DND-41 (cell line): Measurements from ENCODE around the gene SAMD4A.

Experiments
- ATAC-seq: fragments of 200-7000 bp; cut with Tn5 transposase; 3 replicates; pipeline ENCODE4 v1.9.1; 2021; ENCODE audit warnings: low read depth; ENCODE audit not compliant: insufficient read depth
- DNase-seq: peaks from one replicate; pipeline ENCODE4 v3.0.0-alpha.2; 2020
- H2AFZ ChIP-seq: 2 replicates; pipeline ENCODE4 v1.6.0; 2012; ENCODE audit warnings: low read depth, low read length
- H3K27ac ChIP-seq: 2 replicates; pipeline ENCODE4 v1.5.1; 2012; ENCODE audit warnings: low read length, inconsistent platforms
- H3K27me3 ChIP-seq: fragments of 200-600 bp; sonication (generic); 2 replicates; pipeline ENCODE4 v1.6.0; 2012; ENCODE audit warnings: low read length, mild to moderate bottlenecking, inconsistent platforms; ENCODE audit not compliant: insufficient read depth, poor library complexity
- H3K36me3 ChIP-seq: 2 replicates; pipeline ENCODE4 v1.5.1; 2012; ENCODE audit warnings: low read length, inconsistent platforms; ENCODE audit not compliant: insufficient read depth
- H3K4me1 ChIP-seq: 2 replicates; pipeline ENCODE4 v1.5.1; 2012; ENCODE audit warnings: mild to moderate bottlenecking, low read length; ENCODE audit not compliant: insufficient read depth
- H3K4me2 ChIP-seq: 2 replicates; pipeline ENCODE4 v1.6.0; 2012; ENCODE audit warnings: mild to moderate bottlenecking, moderate library complexity, low read length, inconsistent platforms; ENCODE audit not compliant: insufficient read depth
- H3K4me3 ChIP-seq, 2 experiments: fragments of 200-600 bp in 1 of 2; shearing (Covaris generic) in 1 of 2; 2 replicates each; pipeline ENCODE4 v1.5.1; 2012 to 2016; ENCODE audit warnings: inconsistent platforms in 2 of 2, low read length in 2 of 2, mild to moderate bottlenecking in 2 of 2, low read depth in 1 of 2, moderate library complexity in 1 of 2
- H3K79me2 ChIP-seq: 2 replicates; pipeline ENCODE4 v1.6.0; 2012; ENCODE audit warnings: low read length, inconsistent platforms; ENCODE audit not compliant: insufficient read depth
- H3K9ac ChIP-seq: 2 replicates; pipeline ENCODE4 v1.6.0; 2012; ENCODE audit warnings: low read depth, mild to moderate bottlenecking, inconsistent platforms, low read length, moderate library complexity
- H3K9me3 ChIP-seq: 2 replicates; pipeline ENCODE4 v1.5.1; 2012; ENCODE audit warnings: low read length, moderate library complexity, mild to moderate bottlenecking, inconsistent platforms; ENCODE audit not compliant: insufficient read depth, severe bottlenecking
- H4K20me1 ChIP-seq: 2 replicates; pipeline ENCODE4 v1.6.0; 2012; ENCODE audit warnings: low read length; ENCODE audit not compliant: insufficient read depth
- EZH2 ChIP-seq: IDR thresholded peaks from 3 replicates; pipeline ENCODE4 v1.6.1; 2012; ENCODE audit warnings: borderline replicate concordance, low read depth, mild to moderate bottlenecking, moderate library complexity, low read length, inconsistent platforms; ENCODE audit not compliant: severe bottlenecking
- TF ChIP-seq, protein P1 (sequence below): IDR thresholded peaks from 2 replicates; pipeline ENCODE4 v1.5.1; 2012; ENCODE audit warnings: borderline replicate concordance, low read length, moderate library complexity, mild to moderate bottlenecking; ENCODE audit not compliant: poor library complexity, severe bottlenecking; ENCODE audit errors: extremely low read depth

The SAMD4A gene

DNA sequence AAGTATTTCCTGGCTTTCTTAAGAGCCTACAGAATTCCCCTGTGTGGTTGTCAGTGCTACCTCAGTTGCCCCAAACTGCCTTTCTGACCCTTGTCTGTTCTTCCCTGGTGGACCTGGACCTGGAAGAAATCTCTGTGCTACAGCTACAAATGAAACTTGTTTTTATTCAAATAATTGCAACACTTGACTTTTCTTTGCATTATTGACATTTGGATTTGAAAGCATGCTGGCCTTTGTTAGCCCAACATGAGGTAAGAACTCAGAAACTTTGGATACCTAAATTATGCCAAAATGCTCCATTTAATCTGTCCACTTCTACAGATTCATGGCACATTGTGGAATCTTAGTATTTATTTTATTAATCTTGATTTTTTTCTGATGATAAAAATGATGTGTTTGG is 142.9 kb downstream of the SAMD4A start:
- H4K20me1 ChIP-seq, result no peaks in the 10 kb centered on the region
- TF ChIP-seq, protein P1, sequence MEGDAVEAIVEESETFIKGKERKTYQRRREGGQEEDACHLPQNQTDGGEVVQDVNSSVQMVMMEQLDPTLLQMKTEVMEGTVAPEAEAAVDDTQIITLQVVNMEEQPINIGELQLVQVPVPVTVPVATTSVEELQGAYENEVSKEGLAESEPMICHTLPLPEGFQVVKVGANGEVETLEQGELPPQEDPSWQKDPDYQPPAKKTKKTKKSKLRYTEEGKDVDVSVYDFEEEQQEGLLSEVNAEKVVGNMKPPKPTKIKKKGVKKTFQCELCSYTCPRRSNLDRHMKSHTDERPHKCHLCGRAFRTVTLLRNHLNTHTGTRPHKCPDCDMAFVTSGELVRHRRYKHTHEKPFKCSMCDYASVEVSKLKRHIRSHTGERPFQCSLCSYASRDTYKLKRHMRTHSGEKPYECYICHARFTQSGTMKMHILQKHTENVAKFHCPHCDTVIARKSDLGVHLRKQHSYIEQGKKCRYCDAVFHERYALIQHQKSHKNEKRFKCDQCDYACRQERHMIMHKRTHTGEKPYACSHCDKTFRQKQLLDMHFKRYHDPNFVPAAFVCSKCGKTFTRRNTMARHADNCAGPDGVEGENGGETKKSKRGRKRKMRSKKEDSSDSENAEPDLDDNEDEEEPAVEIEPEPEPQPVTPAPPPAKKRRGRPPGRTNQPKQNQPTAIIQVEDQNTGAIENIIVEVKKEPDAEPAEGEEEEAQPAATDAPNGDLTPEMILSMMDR, result no peak

DNA sequence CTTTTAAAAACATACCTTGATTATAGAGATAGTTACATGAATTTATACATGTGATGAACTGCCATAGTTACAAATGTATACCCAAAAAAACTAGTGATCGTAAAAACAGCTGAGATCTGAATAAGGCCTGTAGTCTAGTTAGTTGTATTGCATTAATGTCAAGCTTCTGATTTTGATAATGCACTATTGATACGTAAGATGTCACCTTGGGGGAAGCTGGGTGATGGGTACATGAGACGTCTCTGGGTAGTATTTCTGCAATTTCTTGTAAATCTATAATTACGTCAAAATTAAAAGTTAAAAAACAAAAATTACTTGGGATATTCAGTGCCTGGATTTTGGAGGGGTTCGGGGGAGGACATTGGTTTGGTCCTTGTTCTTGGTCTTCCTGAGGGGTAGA is 144.4 kb downstream of the SAMD4A start:
- TF ChIP-seq EZH2, result no peak
- ATAC-seq (no peak), DNase-seq (no peak)
- no peaks in the 10 kb centered on the region for H3K4me1 ChIP-seq
- H3K4me3 ChIP-seq, result no peak overlapping the region
- no peaks in the 10 kb centered on the region for H3K9me3 ChIP-seq
- H3K36me3 ChIP-seq, result no peaks in the 10 kb centered on the region
- no peaks in the 10 kb centered on the region for H3K79me2 ChIP-seq
- H2AFZ ChIP-seq, result no peak overlapping the region
- no peak overlapping the region for H3K4me2 ChIP-seq
- peaks cover 13% of the 10 kb centered on the region for H3K27me3 ChIP-seq
- H3K27ac ChIP-seq, result no peak overlapping the region
- H4K20me1 ChIP-seq, result no peaks in the 10 kb centered on the region
- no peak overlapping the region for H3K9ac ChIP-seq

More for the DNA sequence above, 142.9 kb downstream of the SAMD4A start:
- H3K27ac ChIP-seq, result no peak overlapping the region
- ATAC-seq (no peak), DNase-seq (no peak)
- H3K27me3 ChIP-seq, result peaks cover 9% of the 10 kb centered on the region
- H3K4me3 ChIP-seq, result no peak overlapping the region
- no peaks in the 10 kb centered on the region for H3K36me3 ChIP-seq
- no peaks in the 10 kb centered on the region for H3K4me1 ChIP-seq
- H3K9ac ChIP-seq, result no peak overlapping the region
- H3K9me3 ChIP-seq, result no peaks in the 10 kb centered on the region
- no peaks in the 10 kb centered on the region for H3K79me2 ChIP-seq
- no peak overlapping the region for H3K4me2 ChIP-seq
- H2AFZ ChIP-seq, result no peak overlapping the region

DNA sequence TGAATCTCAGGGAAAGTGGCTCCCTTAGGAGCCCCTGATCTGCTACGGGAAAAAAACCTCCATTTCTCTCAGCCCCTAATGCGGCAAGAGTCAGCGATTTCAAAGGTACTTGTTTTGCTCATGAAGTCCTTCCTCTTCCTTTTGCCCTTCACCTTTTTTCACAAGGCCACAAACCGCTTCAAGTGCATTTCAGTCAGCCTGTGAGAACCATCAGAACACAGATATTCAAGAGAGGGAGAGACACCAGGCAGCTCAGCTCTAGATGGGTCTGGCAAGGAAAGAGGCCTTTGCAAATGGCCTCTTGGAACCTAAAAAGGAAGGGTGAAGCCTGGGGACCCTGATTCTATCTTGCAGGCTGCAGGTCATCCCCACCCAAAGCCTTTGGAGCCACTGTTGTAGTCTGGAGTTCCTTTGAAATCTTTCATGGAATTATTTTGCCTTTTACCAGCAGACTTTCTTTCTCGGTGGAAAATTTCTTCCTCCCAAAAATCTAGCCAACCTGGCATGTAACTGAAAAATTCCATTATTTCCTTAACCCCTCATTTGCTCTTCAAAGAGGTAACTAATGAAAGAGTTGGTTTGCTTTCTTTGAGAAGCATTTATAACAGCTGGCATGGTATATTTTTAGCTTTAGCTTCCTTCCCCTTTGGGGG is 145.0 kb downstream of the SAMD4A start:
- Histone ChIP-seq H3K27ac (no peak overlapping the region), H2AFZ (no peak overlapping the region), H3K4me3 (no peak overlapping the region), H3K36me3 (no peaks in the 10 kb centered on the region), H4K20me1 (no peaks in the 10 kb centered on the region), H3K9me3 (no peaks in the 10 kb centered on the region), H3K27me3 (peaks cover 12% of the 10 kb centered on the region), H3K4me1 (no peaks in the 10 kb centered on the region), H3K9ac (no peak overlapping the region), H3K4me2 (no peak overlapping the region), H3K79me2 (no peaks in the 10 kb centered on the region)
- no peak for TF ChIP-seq EZH2
- TF ChIP-seq, protein P1, result no peak
- no peak for DNase-seq
- no peak for ATAC-seq

DNA sequence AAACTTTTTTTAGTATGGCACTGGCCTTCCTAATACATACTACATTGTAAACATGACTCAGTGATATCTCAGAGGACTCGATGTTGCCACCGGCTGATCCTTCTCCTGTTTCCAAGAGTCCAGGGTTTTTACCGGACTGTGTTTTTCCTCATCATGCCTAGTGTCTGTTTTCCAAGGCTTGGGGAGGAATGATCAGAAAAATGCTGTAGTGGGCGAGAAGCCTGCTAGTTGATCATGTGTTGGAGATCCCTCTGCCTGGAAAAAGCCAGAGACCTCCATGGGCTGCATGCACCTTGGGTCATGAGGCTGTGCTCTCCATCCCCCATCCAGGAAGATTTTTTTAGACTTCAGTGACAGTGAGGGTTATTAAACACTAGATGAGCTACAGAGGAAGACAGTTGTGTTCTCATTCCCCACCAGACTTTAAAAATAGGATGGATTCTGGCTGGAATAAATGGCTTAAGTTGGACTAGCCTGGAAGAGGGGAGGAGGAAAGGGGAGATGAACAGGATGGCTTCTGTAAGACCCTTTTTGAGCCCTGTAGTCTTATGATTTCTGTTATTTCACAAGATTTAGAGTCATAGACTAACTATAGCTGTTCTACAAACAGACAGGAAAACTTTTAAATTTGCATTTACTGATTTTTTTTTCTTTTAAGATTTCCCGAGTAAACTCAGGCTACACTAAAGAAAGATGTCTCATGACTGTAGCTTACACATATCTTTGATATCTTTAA is 145.7 kb downstream of the SAMD4A start:
- Histone ChIP-seq H4K20me1 (no peaks in the 10 kb centered on the region), H3K27me3 (peaks cover 13% of the 10 kb centered on the region), H2AFZ (no peak overlapping the region), H3K4me3 (no peak overlapping the region), H3K4me1 (no peaks in the 10 kb centered on the region), H3K4me2 (no peak overlapping the region), H3K36me3 (no peaks in the 10 kb centered on the region), H3K9me3 (no peaks in the 10 kb centered on the region), H3K79me2 (no peaks in the 10 kb centered on the region), H3K27ac (no peak overlapping the region), H3K9ac (no peak overlapping the region)
- ATAC-seq (no peak), DNase-seq (no peak)
- no peak for TF ChIP-seq EZH2
- TF ChIP-seq, protein P1, result no peak
